A549 (cell line): ENCODE measurements around the gene CDH1. TPM values are rescaled to one million over a fixed set of nuclear protein-coding genes. Genes with fewer than 3 reads are reported as not detected.

Experiments
- ATAC-seq, 2 experiments: fragments of 200-7000 bp in 1 of 2; fragments of >200 bp in 1 of 2; cut with Nextera tagmentation in 1 of 2; cut with Tn5 transposase in 1 of 2; 3 replicates each; pipeline versions ENCODE4 v1.8.0 to v1.9.1; 2018 to 2020; ENCODE audit warnings: mild to moderate bottlenecking in 1 of 2, moderate library complexity in 1 of 2
- CTCF ChIA-PET: fragments of 300-600 bp; sonication (Branson Sonifier 250); formaldehyde crosslinking; extraction: SDS; loops from one replicate; lab custom pipeline; 2021; ENCODE audit warnings: antibody characterized with exemption, inconsistent platforms; lab: Yijun Ruan, JAX
- POLR2A ChIA-PET: fragments of 350-600 bp; formaldehyde crosslinking; extraction: SDS; loops from one replicate; lab custom pipeline; 2021; ENCODE audit warnings: antibody characterized with exemption, inconsistent platforms; lab: Yijun Ruan, JAX
- DNase-seq, 2 experiments: peaks; one replicate each; pipeline versions ENCODE4 v3.0.0 to v3.0.0-alpha.2; 2011 to 2016; ENCODE audit warnings: low read depth in 1 of 2, low spot score in 1 of 2
- FAIRE-seq: peaks from 2 replicates; lab custom pipeline; 2011; peaks lifted over from hg19 to GRCh38; lab: Jason Lieb, UNC
- H3K27ac ChIP-seq, 2 experiments: fragments of >200 bp; sonication (Bioruptor Twin); formaldehyde crosslinking; 3 replicates each; pipeline ENCODE4 v1.5.1; 2016 to 2017
- H3K4me1 ChIP-seq: fragments of >200 bp; sonication (Bioruptor Twin); formaldehyde crosslinking; 3 replicates; pipeline ENCODE4 v1.6.1; 2016
- H3K4me2 ChIP-seq: fragments of >200 bp; sonication (Bioruptor Twin); formaldehyde crosslinking; 3 replicates; pipeline ENCODE4 v1.6.1; 2016
- H3K4me3 ChIP-seq: fragments of >200 bp; sonication (Bioruptor Twin); formaldehyde crosslinking; 3 replicates; pipeline ENCODE4 v1.5.1; 2016
- H3K9me3 ChIP-seq: fragments of >200 bp; sonication (Bioruptor Twin); formaldehyde crosslinking; 3 replicates; pipeline ENCODE4 v1.6.1; 2016
- BHLHE40 ChIP-seq: IDR thresholded peaks from 2 replicates; pipeline ENCODE4 v1.6.1; 2012; ENCODE audit warnings: low read depth, low read length, inconsistent platforms
- CEBPB ChIP-seq, 2 experiments: fragments of >200 bp in 1 of 2; sonication (Bioruptor Twin) in 1 of 2; formaldehyde crosslinking in 1 of 2; IDR thresholded peaks; 2 replicates each; pipeline ENCODE4 v1.6.1; 2012 to 2016
- CHD2 ChIP-seq: fragments of 150-350 bp; IDR thresholded peaks from 2 replicates; pipeline ENCODE4 v1.6.1; 2014; ENCODE audit warnings: low read length; ENCODE audit not compliant: partially characterized antibody
- EHF ChIP-seq: fragments of 250-450 bp; sonication (Bioruptor Pico); IDR thresholded peaks from 2 replicates; pipeline ENCODE4 v1.5.0; 2020; ENCODE audit warnings: mild to moderate bottlenecking
- EP300 ChIP-seq, 2 experiments: fragments of >200 bp; sonication (Bioruptor Twin); formaldehyde crosslinking; IDR thresholded peaks; 2 replicates in 1 of 2; 3 replicates in 1 of 2; pipeline ENCODE4 v1.6.1; 2016 to 2017
- FOSL2 ChIP-seq, 2 experiments: fragments of 450-650 bp in 1 of 2; fragments of >200 bp in 1 of 2; sonication (Bioruptor Twin) in 1 of 2; formaldehyde crosslinking; IDR thresholded peaks; 2 replicates each; pipeline versions ENCODE4 v1.5.0 to v1.6.1; 2016 to 2020; ENCODE audit warnings: mild to moderate bottlenecking in 1 of 2, moderate library complexity in 1 of 2
- FOXS1 ChIP-seq: fragments of 250-450 bp; sonication (Bioruptor Pico); IDR thresholded peaks from 2 replicates; pipeline ENCODE4 v1.5.0; 2020; ENCODE audit warnings: mild to moderate bottlenecking, moderate library complexity
- HDAC2 ChIP-seq: fragments of 200-600 bp; sonication (generic); IDR thresholded peaks from 2 replicates; pipeline ENCODE4 v1.6.1; 2016
- HEYL ChIP-seq: fragments of 250-450 bp; sonication (Bioruptor Pico); IDR thresholded peaks from 2 replicates; pipeline ENCODE4 v1.8.0; 2021; ENCODE audit warnings: mild to moderate bottlenecking, moderate library complexity
- HOXB5 ChIP-seq: fragments of 250-450 bp; sonication (Bioruptor Pico); IDR thresholded peaks from 2 replicates; pipeline ENCODE4 v1.5.0; 2020; ENCODE audit warnings: mild to moderate bottlenecking, moderate library complexity
- JUN ChIP-seq, 2 experiments: fragments of >200 bp; sonication (Bioruptor Twin); formaldehyde crosslinking; IDR thresholded peaks; 2 replicates in 1 of 2; 3 replicates in 1 of 2; pipeline ENCODE4 v1.6.1; 2016 to 2017
- NFE2L2 ChIP-seq: fragments of 150-350 bp; conservative IDR thresholded peaks from 2 replicates; pipeline ENCODE4 v1.6.1; 2014; ENCODE audit warnings: low read length
- NPAS2 ChIP-seq: fragments of 250-450 bp; sonication (Bioruptor Pico); IDR thresholded peaks from 2 replicates; pipeline ENCODE4 v1.8.0; 2022; ENCODE audit warnings: mild to moderate bottlenecking, moderate library complexity, borderline replicate concordance
- RCOR1 ChIP-seq: fragments of 150-350 bp; IDR thresholded peaks from 2 replicates; pipeline ENCODE4 v1.6.1; 2014; ENCODE audit warnings: antibody characterized with exemption, low read length, low read depth
- RFX5 ChIP-seq: fragments of 450-650 bp; IDR thresholded peaks from 2 replicates; pipeline ENCODE4 v1.7.1; 2014; ENCODE audit warnings: antibody characterized with exemption, mild to moderate bottlenecking, moderate library complexity
- RNF2 ChIP-seq: fragments of 200-600 bp; sonication (generic); IDR thresholded peaks from 2 replicates; pipeline ENCODE4 v1.6.1; 2016; ENCODE audit warnings: low read depth, mild to moderate bottlenecking, antibody characterized with exemption, moderate library complexity, borderline replicate concordance
- SREBF2 ChIP-seq: fragments of 450-650 bp; IDR thresholded peaks from 2 replicates; pipeline ENCODE4 v1.6.1; 2014; ENCODE audit warnings: mild to moderate bottlenecking, moderate library complexity
- TFCP2L1 ChIP-seq: fragments of 250-450 bp; sonication (Bioruptor Pico); IDR thresholded peaks from 2 replicates; pipeline ENCODE4 v1.5.0; 2021; ENCODE audit warnings: mild to moderate bottlenecking
- TP53 ChIP-seq: fragments of 250-450 bp; sonication (Bioruptor Pico); IDR thresholded peaks from 2 replicates; pipeline ENCODE4 v1.5.0; 2021; ENCODE audit warnings: mild to moderate bottlenecking, moderate library complexity
- ZC3H11A ChIP-seq: fragments of 450-650 bp; IDR thresholded peaks from 2 replicates; pipeline ENCODE4 v1.6.1; 2014; ENCODE audit warnings: antibody characterized with exemption, mild to moderate bottlenecking
- ZFP36 ChIP-seq: fragments of 450-650 bp; IDR thresholded peaks from 2 replicates; pipeline ENCODE4 v1.6.1; 2014; ENCODE audit warnings: borderline replicate concordance; ENCODE audit not compliant: partially characterized antibody
- ZNF302 ChIP-seq: fragments of 250-450 bp; sonication (Bioruptor Pico); IDR thresholded peaks from 2 replicates; pipeline ENCODE4 v1.9.0; 2021; ENCODE audit warnings: inconsistent platforms, mild to moderate bottlenecking, moderate library complexity
- WGBS: methylation state at CpG from one replicate; pipeline ENCODE4 v1.1.6; 2017; ENCODE audit errors: missing lambda C conversion rate; 5-methylcytosine and 5-hydroxymethylcytosine counted together
- polyA plus RNA-seq, 4 experiments: library from polyadenylated mRNA; depleted of rRNA in 3 of 4; stranded (reverse); fragments of >200 nt; fragmentation: RNase III in 1 of 4; extraction: RNeasy Plus Mini Kit Qiagen cat#74134 plus additional on column Dnase treatment in 1 of 4; gene quantifications; 2 replicates in 3 of 4; 3 replicates in 1 of 4; pipeline ENCODE4 v1.2.3, GENCODE V29; 2011 to 2017
- TF ChIP-seq, protein P1 (sequence below): fragments of >200 bp; sonication (Bioruptor Twin); formaldehyde crosslinking; IDR thresholded peaks from 3 replicates; pipeline ENCODE4 v1.5.1; 2016
- TF ChIP-seq, protein P2 (sequence below): IDR thresholded peaks from 2 replicates; pipeline ENCODE4 v1.6.1; 2012; ENCODE audit warnings: low read depth, borderline replicate concordance
- TF ChIP-seq, protein P3 (sequence below): fragments of 250-450 bp; sonication (Bioruptor Pico); IDR thresholded peaks from 2 replicates; pipeline ENCODE4 v1.5.0; 2021; ENCODE audit warnings: mild to moderate bottlenecking, moderate library complexity, borderline replicate concordance
- TF ChIP-seq, protein P4 (sequence below): fragments of 150-350 bp; IDR thresholded peaks from 2 replicates; pipeline ENCODE4 v1.6.1; 2014; ENCODE audit warnings: low read depth, mild to moderate bottlenecking, low read length
- TF ChIP-seq, protein P5 (sequence below): fragments of 200-600 bp; sonication (generic); IDR thresholded peaks from 2 replicates; pipeline ENCODE4 v1.6.1; 2016; ENCODE audit warnings: antibody characterized with exemption, mild to moderate bottlenecking, moderate library complexity

CDH1 gene
- polyA plus RNA-seq, 2 of the 4 experiments (the other 2 are of a cell fraction) = 6.0 to 24.5 TPM

DNA sequence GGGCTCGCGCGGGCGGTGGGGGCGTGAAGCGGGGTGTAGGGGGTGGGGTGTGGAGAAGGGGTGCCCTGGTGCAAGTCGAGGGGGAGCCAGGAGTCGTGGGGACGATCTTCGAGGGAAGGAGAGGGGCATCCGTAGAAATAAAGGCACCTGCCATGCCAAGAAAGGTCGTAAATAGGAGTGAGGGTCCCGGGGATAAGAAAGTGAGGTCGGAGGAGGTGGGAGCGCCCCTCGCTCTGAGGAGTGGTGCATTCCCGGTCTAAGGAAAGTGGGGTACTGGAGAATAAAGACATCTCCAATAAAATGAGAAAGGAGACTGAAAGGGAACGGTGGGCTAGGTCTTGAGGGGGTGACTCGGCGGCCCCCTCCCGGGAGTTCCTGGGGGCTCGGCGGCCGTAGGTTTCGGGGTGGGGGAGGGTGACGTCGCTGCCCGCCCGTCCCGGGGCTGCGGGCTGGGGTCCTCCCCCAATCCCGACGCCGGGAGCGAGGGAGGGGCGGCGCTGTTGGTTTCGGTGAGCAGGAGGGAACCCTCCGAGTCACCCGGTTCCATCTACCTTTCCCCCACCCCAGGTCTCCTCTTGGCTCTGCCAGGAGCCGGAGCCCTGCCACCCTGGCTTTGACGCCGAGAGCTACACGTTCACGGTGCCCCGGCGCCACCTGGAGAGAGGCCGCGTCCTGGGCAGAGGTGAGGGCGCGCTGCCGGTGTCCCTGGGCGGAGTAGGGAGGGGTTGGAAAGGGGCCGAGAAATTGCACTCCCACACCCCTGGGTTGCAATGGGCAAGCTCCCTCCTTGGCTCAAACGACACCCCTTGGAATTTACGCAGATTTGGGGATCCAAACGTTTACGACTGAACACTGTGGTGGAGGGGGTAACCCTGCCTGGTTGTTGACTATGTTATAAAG is 888 bp downstream of the CDH1 start (continued):
- TF ChIP-seq, protein P1, sequence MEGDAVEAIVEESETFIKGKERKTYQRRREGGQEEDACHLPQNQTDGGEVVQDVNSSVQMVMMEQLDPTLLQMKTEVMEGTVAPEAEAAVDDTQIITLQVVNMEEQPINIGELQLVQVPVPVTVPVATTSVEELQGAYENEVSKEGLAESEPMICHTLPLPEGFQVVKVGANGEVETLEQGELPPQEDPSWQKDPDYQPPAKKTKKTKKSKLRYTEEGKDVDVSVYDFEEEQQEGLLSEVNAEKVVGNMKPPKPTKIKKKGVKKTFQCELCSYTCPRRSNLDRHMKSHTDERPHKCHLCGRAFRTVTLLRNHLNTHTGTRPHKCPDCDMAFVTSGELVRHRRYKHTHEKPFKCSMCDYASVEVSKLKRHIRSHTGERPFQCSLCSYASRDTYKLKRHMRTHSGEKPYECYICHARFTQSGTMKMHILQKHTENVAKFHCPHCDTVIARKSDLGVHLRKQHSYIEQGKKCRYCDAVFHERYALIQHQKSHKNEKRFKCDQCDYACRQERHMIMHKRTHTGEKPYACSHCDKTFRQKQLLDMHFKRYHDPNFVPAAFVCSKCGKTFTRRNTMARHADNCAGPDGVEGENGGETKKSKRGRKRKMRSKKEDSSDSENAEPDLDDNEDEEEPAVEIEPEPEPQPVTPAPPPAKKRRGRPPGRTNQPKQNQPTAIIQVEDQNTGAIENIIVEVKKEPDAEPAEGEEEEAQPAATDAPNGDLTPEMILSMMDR = peak; percentile 42

DNA sequence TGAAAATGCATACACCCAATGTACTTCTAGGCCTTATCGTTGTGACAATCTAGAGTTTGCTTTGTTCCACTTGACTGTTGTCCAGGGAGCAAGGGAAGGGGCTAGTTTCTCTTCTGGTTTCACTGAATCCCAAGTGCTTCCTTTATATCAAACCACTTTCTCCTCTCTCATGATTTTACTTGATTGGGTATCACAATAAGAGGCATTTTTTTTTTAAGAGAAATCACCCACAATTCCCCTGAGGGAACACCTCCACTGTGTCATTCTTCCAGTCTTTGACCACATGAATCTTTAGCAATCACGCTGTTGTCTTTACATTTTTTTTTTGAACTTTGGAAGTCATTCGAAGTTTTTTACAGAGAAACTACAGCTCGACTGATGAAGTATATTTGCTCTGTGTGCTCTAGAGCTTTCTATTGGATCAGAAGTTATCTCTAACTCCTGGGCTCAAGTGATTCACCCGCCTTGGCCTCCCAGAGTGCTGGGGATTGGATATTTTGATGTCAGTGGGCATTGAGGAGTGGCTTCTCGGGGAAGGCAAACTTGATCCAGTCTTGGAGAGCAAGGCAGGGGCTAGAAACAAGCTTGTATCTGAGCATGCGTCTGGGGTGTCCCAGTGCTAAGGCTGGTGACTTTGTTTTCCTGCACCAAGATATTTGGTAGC is 3.0 kb downstream of the CDH1 start:
- Histone ChIP-seq H3K4me2 (peak overlapping the region; percentile 72), H3K4me1 (peaks cover 66% of the 10 kb centered on the region), H3K4me3 (no peak overlapping the region), H3K9me3 (no peaks in the 10 kb centered on the region), H3K27ac (peak overlapping the region; percentile 78 to 94)
- POLR2A ChIA-PET = interaction anchor here (0.5 to 1.0 kb wide), 3 partner anchors 50 to 583 kb away, joined by 3 to 4 read pairs (median 4); no protein-coding TSS in a partner anchor
- 8% methylated on average over 7 of the region's 7 CpGs for WGBS
- DNase-seq (peak; percentile 57 to 91), ATAC-seq (peak; percentile 37 to 76), FAIRE-seq (peak; percentile 13)
- CTCF ChIA-PET = interaction anchor here (0.7 to 2.5 kb wide), 10 partner anchors 9 to 212 kb away, joined by 3 to 8 read pairs (median 3); partner anchors contain the start of gene TANGO6
- TF ChIP-seq TFCP2L1 (CRISPR knock-in tag) (no peak), RNF2 (no peak), CEBPB (IDR thresholded peaks at IDR 0.05) (peak in 1 of 2 experiments; percentile 25; a peak in 1 of 4 replicates), RCOR1 (no peak), EHF (no peak), HDAC2 (no peak), TP53 (CRISPR knock-in tag) (no peak), BHLHE40 (no peak), ZNF302 (CRISPR knock-in tag) (no peak), ZC3H11A (no peak), ZFP36 (no peak), EP300 (IDR thresholded peaks at IDR 0.05) (no peak), RFX5 (0 out of 2 replicates have a peak, but pooled peaks have one; percentile 28), SREBF2 (no peak), FOXS1 (CRISPR knock-in tag) (no peak), NPAS2 (no peak), HOXB5 (no peak), CHD2 (no peak), NFE2L2 (no peak), HEYL (CRISPR knock-in tag) (no peak), FOSL2 (IDR thresholded peaks at IDR 0.05) (no peak), FOSL2 (CRISPR knock-in tag; IDR thresholded peaks at IDR 0.05) (peak; percentile 47; the same call in 1 of the 2 replicates), JUN (IDR thresholded peaks at IDR 0.05) (peak in 1 of 2 experiments; percentile 34; a peak in 2 of 5 replicates)
- TF ChIP-seq, protein P2, sequence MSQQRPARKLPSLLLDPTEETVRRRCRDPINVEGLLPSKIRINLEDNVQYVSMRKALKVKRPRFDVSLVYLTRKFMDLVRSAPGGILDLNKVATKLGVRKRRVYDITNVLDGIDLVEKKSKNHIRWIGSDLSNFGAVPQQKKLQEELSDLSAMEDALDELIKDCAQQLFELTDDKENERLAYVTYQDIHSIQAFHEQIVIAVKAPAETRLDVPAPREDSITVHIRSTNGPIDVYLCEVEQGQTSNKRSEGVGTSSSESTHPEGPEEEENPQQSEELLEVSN = peak; percentile 18; the same call in 1 of the 2 replicates
- TF ChIP-seq, protein P3, sequence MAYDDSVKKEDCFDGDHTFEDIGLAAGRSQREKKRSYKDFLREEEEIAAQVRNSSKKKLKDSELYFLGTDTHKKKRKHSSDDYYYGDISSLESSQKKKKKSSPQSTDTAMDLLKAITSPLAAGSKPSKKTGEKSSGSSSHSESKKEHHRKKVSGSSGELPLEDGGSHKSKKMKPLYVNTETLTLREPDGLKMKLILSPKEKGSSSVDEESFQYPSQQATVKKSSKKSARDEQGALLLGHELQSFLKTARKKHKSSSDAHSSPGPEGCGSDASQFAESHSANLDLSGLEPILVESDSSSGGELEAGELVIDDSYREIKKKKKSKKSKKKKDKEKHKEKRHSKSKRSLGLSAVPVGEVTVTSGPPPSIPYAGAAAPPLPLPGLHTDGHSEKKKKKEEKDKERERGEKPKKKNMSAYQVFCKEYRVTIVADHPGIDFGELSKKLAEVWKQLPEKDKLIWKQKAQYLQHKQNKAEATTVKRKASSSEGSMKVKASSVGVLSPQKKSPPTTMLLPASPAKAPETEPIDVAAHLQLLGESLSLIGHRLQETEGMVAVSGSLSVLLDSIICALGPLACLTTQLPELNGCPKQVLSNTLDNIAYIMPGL (CRISPR knock-in tag) = no peak
- TF ChIP-seq, protein P4, sequence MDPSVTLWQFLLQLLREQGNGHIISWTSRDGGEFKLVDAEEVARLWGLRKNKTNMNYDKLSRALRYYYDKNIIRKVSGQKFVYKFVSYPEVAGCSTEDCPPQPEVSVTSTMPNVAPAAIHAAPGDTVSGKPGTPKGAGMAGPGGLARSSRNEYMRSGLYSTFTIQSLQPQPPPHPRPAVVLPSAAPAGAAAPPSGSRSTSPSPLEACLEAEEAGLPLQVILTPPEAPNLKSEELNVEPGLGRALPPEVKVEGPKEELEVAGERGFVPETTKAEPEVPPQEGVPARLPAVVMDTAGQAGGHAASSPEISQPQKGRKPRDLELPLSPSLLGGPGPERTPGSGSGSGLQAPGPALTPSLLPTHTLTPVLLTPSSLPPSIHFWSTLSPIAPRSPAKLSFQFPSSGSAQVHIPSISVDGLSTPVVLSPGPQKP = no peak
- TF ChIP-seq, protein P5, sequence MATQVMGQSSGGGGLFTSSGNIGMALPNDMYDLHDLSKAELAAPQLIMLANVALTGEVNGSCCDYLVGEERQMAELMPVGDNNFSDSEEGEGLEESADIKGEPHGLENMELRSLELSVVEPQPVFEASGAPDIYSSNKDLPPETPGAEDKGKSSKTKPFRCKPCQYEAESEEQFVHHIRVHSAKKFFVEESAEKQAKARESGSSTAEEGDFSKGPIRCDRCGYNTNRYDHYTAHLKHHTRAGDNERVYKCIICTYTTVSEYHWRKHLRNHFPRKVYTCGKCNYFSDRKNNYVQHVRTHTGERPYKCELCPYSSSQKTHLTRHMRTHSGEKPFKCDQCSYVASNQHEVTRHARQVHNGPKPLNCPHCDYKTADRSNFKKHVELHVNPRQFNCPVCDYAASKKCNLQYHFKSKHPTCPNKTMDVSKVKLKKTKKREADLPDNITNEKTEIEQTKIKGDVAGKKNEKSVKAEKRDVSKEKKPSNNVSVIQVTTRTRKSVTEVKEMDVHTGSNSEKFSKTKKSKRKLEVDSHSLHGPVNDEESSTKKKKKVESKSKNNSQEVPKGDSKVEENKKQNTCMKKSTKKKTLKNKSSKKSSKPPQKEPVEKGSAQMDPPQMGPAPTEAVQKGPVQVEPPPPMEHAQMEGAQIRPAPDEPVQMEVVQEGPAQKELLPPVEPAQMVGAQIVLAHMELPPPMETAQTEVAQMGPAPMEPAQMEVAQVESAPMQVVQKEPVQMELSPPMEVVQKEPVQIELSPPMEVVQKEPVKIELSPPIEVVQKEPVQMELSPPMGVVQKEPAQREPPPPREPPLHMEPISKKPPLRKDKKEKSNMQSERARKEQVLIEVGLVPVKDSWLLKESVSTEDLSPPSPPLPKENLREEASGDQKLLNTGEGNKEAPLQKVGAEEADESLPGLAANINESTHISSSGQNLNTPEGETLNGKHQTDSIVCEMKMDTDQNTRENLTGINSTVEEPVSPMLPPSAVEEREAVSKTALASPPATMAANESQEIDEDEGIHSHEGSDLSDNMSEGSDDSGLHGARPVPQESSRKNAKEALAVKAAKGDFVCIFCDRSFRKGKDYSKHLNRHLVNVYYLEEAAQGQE = no peak
